Activated T-helper 17 cell treated with anti-CD3 and anti-CD28 coated beads, Interleukin-2, amount 50 U/mL, for 72 hours (primary cell): ENCODE results near the gene CHRNA1. TPM values are rescaled to one million over a fixed set of nuclear protein-coding genes. Genes with fewer than 3 reads are reported as not detected.
A peak's percentile ranks its signal among the peaks of the same experiment; 100 is the strongest.

Experiments
- ATAC-seq: fragments of 150-1000 bp; cut with Tn5 transposase; replicated peaks from 2 replicates; pipeline ENCODE4 v1.10.0; 2021; ENCODE audit warnings: mild to moderate bottlenecking, moderate library complexity
- H3K27ac Mint-ChIP-seq: one replicate; pipeline ENCODE4 v1.8.0; 2022; ENCODE audit warnings: mixed read lengths
- H3K27me3 Mint-ChIP-seq: one replicate; pipeline ENCODE4 v1.8.0; 2022; ENCODE audit warnings: mixed read lengths
- H3K36me3 Mint-ChIP-seq: one replicate; pipeline ENCODE4 v1.8.0; 2022; ENCODE audit warnings: low read depth, mild to moderate bottlenecking, mixed read lengths
- H3K4me1 Mint-ChIP-seq: one replicate; pipeline ENCODE4 v1.8.0; 2022; ENCODE audit warnings: mixed read lengths
- H3K4me3 Mint-ChIP-seq: one replicate; pipeline ENCODE4 v1.8.0; 2022; ENCODE audit warnings: mild to moderate bottlenecking, mixed read lengths
- H3K9me3 Mint-ChIP-seq: one replicate; pipeline ENCODE4 v1.8.0; 2022; ENCODE audit warnings: mixed read lengths
- total RNA-seq, 2 donors: library from RNA; stranded (reverse); gene quantifications; one replicate each; pipeline ENCODE4 v1.2.3, GENCODE V29; 2022

The CHRNA1 gene
- total RNA-seq, 2 donors from 2014 or later = 0.13 TPM; not detected in 1

DNA sequence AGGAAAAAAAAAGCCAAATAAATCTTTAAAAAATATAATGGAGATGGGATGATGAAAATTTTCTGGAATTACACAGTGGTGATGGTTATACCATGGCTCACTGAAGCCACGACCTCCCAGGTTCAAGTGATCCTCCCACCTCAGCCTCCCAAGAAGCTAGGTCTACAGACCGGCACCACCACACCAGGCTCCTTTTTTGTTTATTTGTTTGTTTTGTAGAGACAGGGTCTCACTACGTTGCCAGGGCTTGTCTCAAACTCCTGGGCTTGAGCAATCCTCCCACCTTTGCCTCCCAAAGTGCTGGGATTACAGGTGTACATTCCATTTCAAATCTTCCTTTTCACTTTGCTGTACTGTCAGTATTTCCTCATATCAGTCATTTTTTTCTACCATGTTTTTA is 61.7 kb downstream of the CHRNA1 start:
- Mint-ChIP-seq H3K4me1 (no peaks in the 10 kb centered on the region), H3K9me3 (no peaks in the 10 kb centered on the region), H3K4me3 (no peak overlapping the region), H3K36me3 (no peaks in the 10 kb centered on the region), H3K27me3 (peaks cover 4% of the 10 kb centered on the region), H3K27ac (no peak overlapping the region)
- no peak for ATAC-seq

DNA sequence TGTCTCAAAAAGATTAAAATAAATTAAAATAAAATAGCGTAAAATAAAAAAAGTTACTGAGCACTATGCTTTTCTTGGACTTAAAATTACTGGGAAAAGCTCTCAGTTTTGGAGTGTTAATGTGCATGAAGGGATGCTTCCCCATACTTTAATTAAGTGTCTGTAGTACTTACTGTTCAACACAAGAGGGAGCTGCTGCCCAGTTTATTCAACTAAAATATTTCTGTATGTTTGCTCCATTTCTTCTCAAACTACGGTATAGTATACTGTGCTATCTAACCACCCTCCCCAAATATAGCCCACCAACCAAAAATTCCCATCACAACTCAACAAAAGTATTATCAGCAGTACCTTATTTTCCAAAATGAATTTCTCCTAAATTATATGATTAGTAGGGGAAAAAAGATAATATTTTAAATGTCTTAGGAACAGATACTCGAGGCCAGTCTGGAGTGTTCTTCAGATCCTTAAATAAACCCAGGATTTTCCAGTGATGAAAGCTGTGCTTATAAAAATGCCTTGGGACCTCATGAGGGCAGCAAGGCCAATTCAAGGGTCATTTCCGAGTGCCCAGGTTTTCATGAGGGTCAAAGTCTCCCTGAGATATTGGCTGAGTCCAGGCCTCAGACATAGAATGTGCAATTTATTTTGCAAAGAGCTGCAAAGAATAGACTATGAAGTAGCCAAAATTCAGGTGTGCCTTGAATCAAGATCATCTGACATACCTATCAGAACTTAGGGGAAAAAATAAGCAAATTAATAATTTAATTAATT is 64.1 kb downstream of the CHRNA1 start:
- Mint-ChIP-seq H3K27ac (no peak overlapping the region), H3K9me3 (no peaks in the 10 kb centered on the region), H3K27me3 (no peaks in the 10 kb centered on the region), H3K4me1 (no peaks in the 10 kb centered on the region), H3K4me3 (no peak overlapping the region), H3K36me3 (no peaks in the 10 kb centered on the region)
- peak; percentile 63 for ATAC-seq

Other genes with a start within 250 kb of the CHRNA1 start
- 100 to 1,000 TPM; 180 to 334 TPM for gene WIPF1, start 166.7 kb downstream of the CHRNA1 start, total RNA-seq
- gene CHN1, start 240.9 kb upstream of the CHRNA1 start, total RNA-seq = 10 to 100 TPM in 1 of 2 donors, 1 to 10 TPM in 1; 8.8 to 15.5 TPM